PC-3 (cell line): ENCODE measurements around the gene UNC13A. TPM values are rescaled to one million over a fixed set of nuclear protein-coding genes. Genes with fewer than 3 reads are reported as not detected.

Source experiments
- ATAC-seq: fragments of 200-7000 bp; cut with Tn5 transposase; 2 replicates; pipeline ENCODE4 v1.9.1; 2020; ENCODE audit warnings: mild to moderate bottlenecking, moderate library complexity
- BruUV-seq: library from RNA; stranded (reverse); fragments of 400-500 nt; replicated peaks from 2 replicates; lab custom pipeline; 2021; lab: Mats Ljungman, UMichigan
- CTCF ChIA-PET: fragments of 300-600 bp; sonication (Branson Sonifier 250); formaldehyde crosslinking; loops from one replicate; lab custom pipeline; 2022; ENCODE audit warnings: antibody characterized with exemption; lab: Charles Lee
- POLR2A ChIA-PET: fragments of 300-600 bp; sonication (Branson Sonifier 250); formaldehyde crosslinking; loops from one replicate; lab custom pipeline; 2022; ENCODE audit warnings: antibody characterized with exemption; ENCODE audit not compliant: unreplicated experiment; lab: Charles Lee
- DNase-seq: peaks from one replicate; pipeline ENCODE4 v3.0.0-alpha.2; 2015
- H2AFZ ChIP-seq: fragments of 300-600 bp; sonication (generic); 2 replicates; pipeline ENCODE4 v1.6.0; 2016; ENCODE audit warnings: antibody characterized with exemption, low read length
- H3F3A ChIP-seq: fragments of 300-600 bp; sonication (generic); one replicate; pipeline ENCODE4 v1.6.0; 2017; ENCODE audit warnings: antibody characterized with exemption, low read length, control low read depth, mild to moderate bottlenecking; ENCODE audit not compliant: unreplicated experiment
- H3K27ac ChIP-seq: fragments of 300-600 bp; sonication (generic); 2 replicates; pipeline ENCODE4 v1.5.1; 2016; ENCODE audit warnings: mild to moderate bottlenecking, low read length
- H3K27me3 ChIP-seq: fragments of 300-600 bp; sonication (generic); 2 replicates; pipeline ENCODE4 v1.6.1; 2016; ENCODE audit warnings: low read length, mixed read lengths
- H3K36me3 ChIP-seq: fragments of 300-600 bp; sonication (generic); 2 replicates; pipeline ENCODE4 v1.6.1; 2016; ENCODE audit warnings: low read depth, mixed run types, low read length, mixed read lengths
- H3K4me1 ChIP-seq: fragments of 300-600 bp; sonication (generic); 2 replicates; pipeline ENCODE4 v1.5.1; 2016; ENCODE audit warnings: low read length; ENCODE audit not compliant: insufficient read depth
- H3K4me2 ChIP-seq: fragments of 300-600 bp; sonication (generic); 2 replicates; pipeline ENCODE4 v1.6.0; 2016; ENCODE audit warnings: low read length
- H3K4me3 ChIP-seq: fragments of 300-600 bp; sonication (generic); 2 replicates; pipeline ENCODE4 v1.5.1; 2016; ENCODE audit warnings: mild to moderate bottlenecking, low read length, mixed read lengths
- H3K79me2 ChIP-seq: fragments of 300-600 bp; sonication (generic); 2 replicates; pipeline ENCODE4 v1.6.1; 2017; ENCODE audit warnings: low read length, mixed read lengths
- H3K9ac ChIP-seq: fragments of 300-600 bp; sonication (generic); 2 replicates; pipeline ENCODE4 v1.6.0; 2016; ENCODE audit warnings: mild to moderate bottlenecking, low read length
- H3K9me2 ChIP-seq: fragments of 300-600 bp; sonication (generic); replicated peaks from 2 replicates; pipeline ENCODE4 v1.6.1; 2016; ENCODE audit warnings: mixed run types, low read length, mixed read lengths
- H3K9me3 ChIP-seq: fragments of 300-600 bp; sonication (generic); 2 replicates; pipeline ENCODE4 v1.6.1; 2016; ENCODE audit warnings: low read length, mixed read lengths
- H4K20me1 ChIP-seq: fragments of 300-600 bp; sonication (generic); 2 replicates; pipeline ENCODE4 v1.6.1; 2016; ENCODE audit warnings: low read length, mixed read lengths
- EZH2 ChIP-seq: fragments of 300-600 bp; sonication (generic); IDR thresholded peaks from one replicate; pipeline ENCODE4 v1.6.1; 2017; ENCODE audit warnings: antibody characterized with exemption, mild to moderate bottlenecking, low read length; ENCODE audit not compliant: unreplicated experiment
- EZH2phosphoT487 ChIP-seq: fragments of 300-600 bp; sonication (generic); IDR thresholded peaks from 2 replicates; pipeline ENCODE4 v1.6.1; 2018; ENCODE audit warnings: mild to moderate bottlenecking, antibody characterized with exemption, low read length, borderline replicate concordance
- intact Hi-C: fragments of 100-400 bp; cut with micrococcal nuclease; formaldehyde crosslinking; loops from 2 replicates; pipeline ENCODE4 v1.9.0; 2023
- total RNA-seq: library from RNA; depleted of rRNA; stranded (reverse); fragments of >200 nt; gene quantifications from 2 replicates; pipeline ENCODE4 v1.2.3, GENCODE V29; 2014
- TF ChIP-seq, protein P1 (sequence below): fragments of 300-600 bp; sonication (generic); conservative IDR thresholded peaks from 2 replicates; pipeline ENCODE4 v1.5.1; 2017; ENCODE audit warnings: antibody characterized with exemption, low read depth, mild to moderate bottlenecking, low read length

Gene UNC13A
- total RNA-seq, 1 experiment from 2014 or later = not detected

DNA sequence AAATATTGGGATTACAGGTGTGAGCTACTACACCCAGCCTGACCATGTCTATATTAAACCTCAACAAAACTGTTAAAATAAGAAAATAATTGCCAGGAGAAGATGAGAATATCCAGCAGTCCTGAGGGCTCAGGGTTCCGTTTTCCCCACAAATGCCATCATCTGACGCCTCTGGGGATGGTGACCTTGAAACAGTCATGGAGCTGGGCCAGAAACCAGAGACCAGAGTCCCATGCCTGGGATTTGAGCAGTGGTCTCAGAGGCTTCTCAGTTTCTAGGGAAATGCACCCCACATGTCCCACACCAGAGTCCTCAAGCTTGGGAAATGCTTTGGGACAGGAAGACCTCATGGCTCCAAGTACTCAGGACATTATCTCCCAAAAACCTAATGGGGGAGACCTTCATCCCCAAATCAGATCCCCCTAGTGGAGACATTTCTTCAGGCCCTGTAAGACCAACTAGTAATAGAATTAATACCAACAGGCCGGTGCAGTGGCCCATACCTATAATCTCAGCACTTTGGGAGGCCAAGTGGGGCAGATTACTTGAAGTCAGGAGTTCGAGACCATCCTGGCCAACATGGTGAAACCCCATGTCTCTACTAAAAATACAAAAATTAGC, 28.3 kb upstream of the UNC13A start:
- no peak for ATAC-seq
- Histone ChIP-seq H3K27ac (no peak overlapping the region), H3F3A (no peaks in the 10 kb centered on the region), H3K4me3 (no peak overlapping the region), H3K4me2 (no peak overlapping the region), H2AFZ (no peak overlapping the region), H3K4me1 (peaks cover 19% of the 10 kb centered on the region), H3K9me3 (no peaks in the 10 kb centered on the region), H3K79me2 (peaks cover 18% of the 10 kb centered on the region), H4K20me1 (peaks cover 14% of the 10 kb centered on the region; the same call in 1 of the 2 replicates), H3K27me3 (no peaks in the 10 kb centered on the region), H3K9me2 (no peaks in the 10 kb centered on the region), H3K36me3 (no peaks in the 10 kb centered on the region), H3K9ac (no peak overlapping the region)
- no TSS peak for BruUV-seq
- intact Hi-C loops = no loop called here
- no peak for DNase-seq
- POLR2A ChIA-PET = no interaction called here
- no peak for TF ChIP-seq EZH2phosphoT487
- TF ChIP-seq, protein P1, sequence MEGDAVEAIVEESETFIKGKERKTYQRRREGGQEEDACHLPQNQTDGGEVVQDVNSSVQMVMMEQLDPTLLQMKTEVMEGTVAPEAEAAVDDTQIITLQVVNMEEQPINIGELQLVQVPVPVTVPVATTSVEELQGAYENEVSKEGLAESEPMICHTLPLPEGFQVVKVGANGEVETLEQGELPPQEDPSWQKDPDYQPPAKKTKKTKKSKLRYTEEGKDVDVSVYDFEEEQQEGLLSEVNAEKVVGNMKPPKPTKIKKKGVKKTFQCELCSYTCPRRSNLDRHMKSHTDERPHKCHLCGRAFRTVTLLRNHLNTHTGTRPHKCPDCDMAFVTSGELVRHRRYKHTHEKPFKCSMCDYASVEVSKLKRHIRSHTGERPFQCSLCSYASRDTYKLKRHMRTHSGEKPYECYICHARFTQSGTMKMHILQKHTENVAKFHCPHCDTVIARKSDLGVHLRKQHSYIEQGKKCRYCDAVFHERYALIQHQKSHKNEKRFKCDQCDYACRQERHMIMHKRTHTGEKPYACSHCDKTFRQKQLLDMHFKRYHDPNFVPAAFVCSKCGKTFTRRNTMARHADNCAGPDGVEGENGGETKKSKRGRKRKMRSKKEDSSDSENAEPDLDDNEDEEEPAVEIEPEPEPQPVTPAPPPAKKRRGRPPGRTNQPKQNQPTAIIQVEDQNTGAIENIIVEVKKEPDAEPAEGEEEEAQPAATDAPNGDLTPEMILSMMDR = peak; percentile 45; the same call in 1 of the 2 replicates
- CTCF ChIA-PET = no interaction called here

DNA sequence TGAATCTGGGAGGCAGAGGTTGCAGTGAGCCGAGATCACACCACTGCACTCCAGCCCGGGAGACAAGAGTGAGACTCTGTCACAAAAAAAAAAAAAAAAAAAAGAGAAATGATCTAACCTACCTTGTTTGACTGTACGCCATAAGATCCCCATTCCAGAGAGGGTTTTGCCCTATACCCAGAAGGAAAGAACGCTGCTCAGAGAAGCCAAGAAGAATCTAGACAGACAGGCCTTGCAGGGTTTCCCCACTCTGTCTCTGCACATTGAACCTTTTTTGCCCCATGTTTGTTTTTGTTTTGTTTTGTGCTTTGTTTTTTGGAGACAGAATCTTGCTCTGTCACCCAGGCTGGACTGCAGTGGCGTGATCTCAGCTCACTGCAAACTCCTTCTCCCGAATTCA, 23.7 kb upstream of the UNC13A start:
- no peak for TF ChIP-seq EZH2
- no peak for TF ChIP-seq EZH2phosphoT487
- TF ChIP-seq, protein P1 = no peak

DNA sequence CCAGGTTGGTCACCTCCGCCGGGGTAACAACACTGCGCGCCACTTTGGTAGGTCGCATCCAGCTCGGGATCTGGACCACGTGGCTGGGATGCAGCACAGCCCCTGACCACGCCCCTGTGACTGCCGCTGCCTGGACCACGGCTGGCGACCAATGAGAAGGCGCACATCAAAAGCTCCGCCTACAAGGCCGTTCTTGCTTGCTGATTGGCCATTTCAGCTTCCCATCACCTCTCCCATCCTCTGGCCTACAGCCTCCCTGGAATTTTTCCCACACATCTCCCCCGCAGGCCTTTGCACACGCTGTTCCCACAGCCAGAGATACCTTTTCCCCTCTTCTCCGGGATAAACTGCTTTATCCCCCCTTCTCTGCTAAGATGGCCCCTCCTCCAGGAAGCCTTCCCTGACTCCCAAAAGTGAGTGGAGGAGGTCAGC, 18.6 kb upstream of the UNC13A start:
- Histone ChIP-seq H3K4me2 (no peak overlapping the region), H4K20me1 (no peaks in the 10 kb centered on the region), H3K4me1 (no peaks in the 10 kb centered on the region), H3K36me3 (no peaks in the 10 kb centered on the region), H3K79me2 (no peaks in the 10 kb centered on the region), H3K4me3 (no peak overlapping the region), H3K9ac (no peak overlapping the region), H3F3A (no peaks in the 10 kb centered on the region), H3K27me3 (no peaks in the 10 kb centered on the region), H2AFZ (no peak overlapping the region), H3K9me3 (no peaks in the 10 kb centered on the region), H3K27ac (no peak overlapping the region), H3K9me2 (no peaks in the 10 kb centered on the region)
- CTCF ChIA-PET = no interaction called here
- POLR2A ChIA-PET = no interaction called here
- no TSS peak for BruUV-seq
- intact Hi-C loops = no loop called here
- TF ChIP-seq EZH2 (no peak), EZH2phosphoT487 (no peak)
- TF ChIP-seq, protein P1 = no peak
- no peak for ATAC-seq
- no peak for DNase-seq

More for the DNA sequence above, 23.7 kb upstream of the UNC13A start:
- Histone ChIP-seq H4K20me1 (no peaks in the 10 kb centered on the region), H3K36me3 (no peaks in the 10 kb centered on the region), H3F3A (no peaks in the 10 kb centered on the region), H3K4me3 (no peak overlapping the region), H3K4me1 (no peaks in the 10 kb centered on the region), H3K27ac (no peak overlapping the region), H3K4me2 (no peak overlapping the region), H2AFZ (no peak overlapping the region), H3K9me3 (no peaks in the 10 kb centered on the region), H3K27me3 (no peaks in the 10 kb centered on the region), H3K9me2 (no peaks in the 10 kb centered on the region), H3K79me2 (no peaks in the 10 kb centered on the region), H3K9ac (no peak overlapping the region)
- BruUV-seq = no TSS peak
- no peak for ATAC-seq
- no peak for DNase-seq
- ChIA-PET CTCF (no interaction called here), POLR2A (no interaction called here)
- intact Hi-C loops = no loop called here
